Measurements from ENCODE around the gene KREMEN1.

GRCh38 chr22:29029202-29030000 is 43.4 kb upstream of the KREMEN1 start:
- no peak for TF ChIP-seq GATA2 (IDR thresholded peaks at IDR 0.05; ENCODE audit: low read depth, low read length)
- TF ChIP-seq GATA3 (IDR thresholded peaks at IDR 0.05; ENCODE audit: low read depth, low read length): no peak

Measured in SH-SY5Y (cell line).